ENCODE results near the gene PTPRK. TPM values are rescaled to one million over a fixed set of nuclear protein-coding genes. Genes with fewer than 3 reads are reported as not detected.

Gene PTPRK
- total and polyA plus RNA-seq, 2 experiments from 2014 or later, result 26.9 to 56.4 TPM

GRCh38 chr6:128167552-128167951, 352.8 kb downstream of the PTPRK start:
- Histone ChIP-seq H2AFZ (no peak overlapping the region), H3K27me3 (ENCODE audit: insufficient read depth) (no peaks in the 10 kb centered on the region), H3K9me2 (ENCODE audit: insufficient read depth) (no peaks in the 10 kb centered on the region), H3K4me1 (ENCODE audit: insufficient read depth) (no peaks in the 10 kb centered on the region), H4K20me1 (replicated peaks; ENCODE audit: insufficient read depth) (no peaks in the 10 kb centered on the region), H3K79me2 (replicated peaks; ENCODE audit: insufficient read depth) (no peaks in the 10 kb centered on the region), H3K36me3 (ENCODE audit: insufficient read depth) (no peaks in the 10 kb centered on the region), H3K27ac (ENCODE audit: low read depth) (no peak overlapping the region), H3F3A (replicated peaks; ENCODE audit: low read depth) (no peaks in the 10 kb centered on the region), H3K4me3 (no peak overlapping the region), H3K4me2 (no peak overlapping the region)
- H3K27me3 Mint-ChIP-seq (ENCODE audit: insufficient read depth, low read depth, poor library complexity), result no peaks in the 10 kb centered on the region
- ATAC-seq, result no peak
- no peaks in the 10 kb centered on the region for H3K9me3 Mint-ChIP-seq
- TF ChIP-seq ZNF462 (CRISPR knock-in tag; IDR thresholded peaks at IDR 0.05) (no peak), EZH2phosphoT487 (IDR thresholded peaks at IDR 0.05; ENCODE audit: unreplicated experiment) (no peak), ZNF114 (CRISPR knock-in tag; IDR thresholded peaks at IDR 0.05) (no peak), REST (IDR thresholded peaks at IDR 0.05; ENCODE audit: unreplicated experiment) (no peak), NANOG (IDR thresholded peaks at IDR 0.05; ENCODE audit: borderline replicate concordance) (no peak), CTCF (conservative IDR thresholded peaks at IDR 0.05; ENCODE audit: low read depth in 2 of 2) (no peak), JUNB (IDR thresholded peaks at IDR 0.05; ENCODE audit: unreplicated experiment) (no peak), CREB1 (CRISPR knock-in tag; IDR thresholded peaks at IDR 0.05; ENCODE audit: low read depth) (no peak), STAT1 (IDR thresholded peaks at IDR 0.05; ENCODE audit: unreplicated experiment) (no peak)
- no peak overlapping the region for H3K27ac Mint-ChIP-seq
- no peak overlapping the region for H3K4me3 Mint-ChIP-seq
- no peaks in the 10 kb centered on the region for H3K4me1 Mint-ChIP-seq
- no peaks in the 10 kb centered on the region for H3K36me3 Mint-ChIP-seq (ENCODE audit: low read depth)
- no peak for DNase-seq (ENCODE audit: low spot score)
